A549 (cell line): Measurements from ENCODE around the gene FBRSL1. TPM values are rescaled to one million over a fixed set of nuclear protein-coding genes. Genes with fewer than 3 reads are reported as not detected.

Source experiments
- ATAC-seq, 2 experiments: fragments of 200-7000 bp in 1 of 2; fragments of >200 bp in 1 of 2; cut with Nextera tagmentation in 1 of 2; cut with Tn5 transposase in 1 of 2; 3 replicates each; pipeline versions ENCODE4 v1.8.0 to v1.9.1; 2018 to 2020; ENCODE audit warnings: mild to moderate bottlenecking in 1 of 2, moderate library complexity in 1 of 2
- CTCF ChIA-PET: fragments of 300-600 bp; sonication (Branson Sonifier 250); formaldehyde crosslinking; extraction: SDS; loops from one replicate; lab custom pipeline; 2021; ENCODE audit warnings: antibody characterized with exemption, inconsistent platforms; lab: Yijun Ruan, JAX
- POLR2A ChIA-PET: fragments of 350-600 bp; formaldehyde crosslinking; extraction: SDS; loops from one replicate; lab custom pipeline; 2021; ENCODE audit warnings: antibody characterized with exemption, inconsistent platforms; lab: Yijun Ruan, JAX
- DNase-seq, 2 experiments: peaks; one replicate each; pipeline versions ENCODE4 v3.0.0 to v3.0.0-alpha.2; 2011 to 2016; ENCODE audit warnings: low read depth in 1 of 2, low spot score in 1 of 2
- FAIRE-seq: peaks from 2 replicates; lab custom pipeline; 2011; peaks lifted over from hg19 to GRCh38; lab: Jason Lieb, UNC
- H3K27ac ChIP-seq, 2 experiments: fragments of >200 bp; sonication (Bioruptor Twin); formaldehyde crosslinking; 3 replicates each; pipeline ENCODE4 v1.5.1; 2016 to 2017
- H3K4me1 ChIP-seq: fragments of >200 bp; sonication (Bioruptor Twin); formaldehyde crosslinking; 3 replicates; pipeline ENCODE4 v1.6.1; 2016
- H3K4me2 ChIP-seq: fragments of >200 bp; sonication (Bioruptor Twin); formaldehyde crosslinking; 3 replicates; pipeline ENCODE4 v1.6.1; 2016
- H3K4me3 ChIP-seq: fragments of >200 bp; sonication (Bioruptor Twin); formaldehyde crosslinking; 3 replicates; pipeline ENCODE4 v1.5.1; 2016
- H3K9me3 ChIP-seq: fragments of >200 bp; sonication (Bioruptor Twin); formaldehyde crosslinking; 3 replicates; pipeline ENCODE4 v1.6.1; 2016
- ATOH8 ChIP-seq: fragments of 250-450 bp; sonication (Bioruptor Pico); IDR thresholded peaks from 2 replicates; pipeline ENCODE4 v1.5.0; 2020; ENCODE audit warnings: low read depth, mild to moderate bottlenecking, moderate library complexity
- BHLHE40 ChIP-seq: IDR thresholded peaks from 2 replicates; pipeline ENCODE4 v1.6.1; 2012; ENCODE audit warnings: low read depth, low read length, inconsistent platforms
- CBX2 ChIP-seq: fragments of 200-600 bp; sonication (generic); IDR thresholded peaks from 2 replicates; pipeline ENCODE4 v1.6.1; 2016; ENCODE audit warnings: low read depth, mild to moderate bottlenecking, borderline replicate concordance
- CEBPB ChIP-seq, 2 experiments: fragments of >200 bp in 1 of 2; sonication (Bioruptor Twin) in 1 of 2; formaldehyde crosslinking in 1 of 2; IDR thresholded peaks; 2 replicates each; pipeline ENCODE4 v1.6.1; 2012 to 2016
- CHD4 ChIP-seq: fragments of 200-600 bp; sonication (generic); IDR thresholded peaks from 2 replicates; pipeline ENCODE4 v1.6.1; 2016; ENCODE audit warnings: antibody characterized with exemption, mild to moderate bottlenecking, borderline replicate concordance
- ELK1 ChIP-seq: fragments of 150-350 bp; IDR thresholded peaks from 2 replicates; pipeline ENCODE4 v1.6.1; 2014; ENCODE audit warnings: low read depth, mild to moderate bottlenecking, low read length
- ESRRA ChIP-seq: fragments of 150-350 bp; IDR thresholded peaks from 2 replicates; pipeline ENCODE4 v1.6.1; 2014; ENCODE audit warnings: mild to moderate bottlenecking, low read length, borderline replicate concordance
- GATA3 ChIP-seq: IDR thresholded peaks from 2 replicates; pipeline ENCODE4 v1.6.1; 2012; ENCODE audit warnings: borderline replicate concordance
- HDAC2 ChIP-seq: fragments of 200-600 bp; sonication (generic); IDR thresholded peaks from 2 replicates; pipeline ENCODE4 v1.6.1; 2016
- HMGXB4 ChIP-seq: fragments of 250-450 bp; sonication (Bioruptor Pico); IDR thresholded peaks from 2 replicates; pipeline ENCODE4 v1.5.0; 2021; ENCODE audit warnings: mild to moderate bottlenecking, moderate library complexity, borderline replicate concordance
- HOXA7 ChIP-seq: fragments of 250-450 bp; sonication (Bioruptor Pico); IDR thresholded peaks from 2 replicates; pipeline ENCODE4 v1.5.0; 2020; ENCODE audit warnings: mild to moderate bottlenecking, moderate library complexity
- HOXB13 ChIP-seq: fragments of 250-450 bp; sonication (Bioruptor Pico); IDR thresholded peaks from 2 replicates; pipeline ENCODE4 v1.5.0; 2020; ENCODE audit warnings: low read depth, mild to moderate bottlenecking, moderate library complexity
- HOXB5 ChIP-seq: fragments of 250-450 bp; sonication (Bioruptor Pico); IDR thresholded peaks from 2 replicates; pipeline ENCODE4 v1.5.0; 2020; ENCODE audit warnings: mild to moderate bottlenecking, moderate library complexity
- NR3C1 ChIP-seq: fragments of >200 bp; sonication (Bioruptor Twin); formaldehyde crosslinking; IDR thresholded peaks from 3 replicates; pipeline ENCODE4 v1.6.1; 2017
- POLR2A ChIP-seq: IDR thresholded peaks from 2 replicates; pipeline ENCODE4 v1.6.1; 2012; ENCODE audit warnings: mild to moderate bottlenecking, low read length
- RFX5 ChIP-seq: fragments of 450-650 bp; IDR thresholded peaks from 2 replicates; pipeline ENCODE4 v1.7.1; 2014; ENCODE audit warnings: antibody characterized with exemption, mild to moderate bottlenecking, moderate library complexity
- TP53 ChIP-seq: fragments of 250-450 bp; sonication (Bioruptor Pico); IDR thresholded peaks from 2 replicates; pipeline ENCODE4 v1.5.0; 2021; ENCODE audit warnings: mild to moderate bottlenecking, moderate library complexity
- USF2 ChIP-seq: fragments of 450-650 bp; IDR thresholded peaks from 2 replicates; pipeline ENCODE4 v1.6.1; 2014; ENCODE audit warnings: antibody characterized with exemption
- ZFP36 ChIP-seq: fragments of 450-650 bp; IDR thresholded peaks from 2 replicates; pipeline ENCODE4 v1.6.1; 2014; ENCODE audit warnings: borderline replicate concordance; ENCODE audit not compliant: partially characterized antibody
- ZNF302 ChIP-seq: fragments of 250-450 bp; sonication (Bioruptor Pico); IDR thresholded peaks from 2 replicates; pipeline ENCODE4 v1.9.0; 2021; ENCODE audit warnings: inconsistent platforms, mild to moderate bottlenecking, moderate library complexity
- WGBS: methylation state at CpG from one replicate; pipeline ENCODE4 v1.1.6; 2017; ENCODE audit errors: missing lambda C conversion rate; 5-methylcytosine and 5-hydroxymethylcytosine counted together
- polyA plus RNA-seq, 4 experiments: library from polyadenylated mRNA; depleted of rRNA in 3 of 4; stranded (reverse); fragments of >200 nt; fragmentation: RNase III in 1 of 4; extraction: RNeasy Plus Mini Kit Qiagen cat#74134 plus additional on column Dnase treatment in 1 of 4; gene quantifications; 2 replicates in 3 of 4; 3 replicates in 1 of 4; pipeline ENCODE4 v1.2.3, GENCODE V29; 2011 to 2017

Gene FBRSL1
- polyA plus RNA-seq, 2 of the 4 experiments (the other 2 are of a cell fraction), result 3.0 to 32.8 TPM

GRCh38 chr12:132443091-132443490 lies 46.9 kb upstream of the FBRSL1 start (continued):
- no peak for TF ChIP-seq HOXB13 (CRISPR knock-in tag)
- no peak for TF ChIP-seq TP53
- TF ChIP-seq CBX2, result no peak
- no peak for TF ChIP-seq ATOH8
- TF ChIP-seq HOXB5 (CRISPR knock-in tag), result no peak
- no peak for TF ChIP-seq ZNF302 (CRISPR knock-in tag)

GRCh38 chr12:132444283-132444682 lies 45.7 kb upstream of the FBRSL1 start:
- Histone ChIP-seq H3K27ac (no peak overlapping the region), H3K4me1 (no peaks in the 10 kb centered on the region), H3K4me3 (no peak overlapping the region), H3K9me3 (no peaks in the 10 kb centered on the region), H3K4me2 (no peak overlapping the region)
- FAIRE-seq (no peak), ATAC-seq (no peak), DNase-seq (no peak)
- CTCF ChIA-PET, result no interaction called here
- TF ChIP-seq HOXB5 (CRISPR knock-in tag), result no peak
- TF ChIP-seq GATA3, result no peak
- no peak for TF ChIP-seq RFX5
- TF ChIP-seq ZFP36, result no peak
- TF ChIP-seq NR3C1, result no peak
- no peak for TF ChIP-seq CHD4
- TF ChIP-seq USF2, result no peak
- TF ChIP-seq ESRRA, result no peak
- POLR2A ChIA-PET, result no interaction called here
- WGBS, result 86% methylated on average over 18 of the region's 18 CpGs

GRCh38 chr12:132444957-132445883 lies 44.7 kb upstream of the FBRSL1 start:
- peak; percentile 6 to 41; a peak in 3 of 6 replicates for ATAC-seq
- Histone ChIP-seq H3K4me2 (peak overlapping the region; percentile 85), H3K9me3 (no peaks in the 10 kb centered on the region), H3K4me1 (no peaks in the 10 kb centered on the region), H3K4me3 (peak overlapping the region; percentile 74), H3K27ac (peak overlapping the region; percentile 80 to 88)
- 63% methylated on average over 32 of the region's 37 CpGs for WGBS
- no peak for DNase-seq
- no peak for FAIRE-seq
- ChIA-PET POLR2A (interaction anchor here (0.5 kb wide), 1 partner anchor 116 kb away, joined by 3 read pairs; the partner anchor contains the start of gene GALNT9), CTCF (interaction anchor here (1.8 kb wide), 1 partner anchor 116 kb away, joined by 10 read pairs; no protein-coding TSS in a partner anchor)
- no peak for TF ChIP-seq BHLHE40
- TF ChIP-seq ELK1, result no peak
- no peak for TF ChIP-seq HDAC2
- no peak for TF ChIP-seq POLR2A
- no peak for TF ChIP-seq CEBPB (IDR thresholded peaks at IDR 0.05)
- TF ChIP-seq CBX2, result no peak
- no peak for TF ChIP-seq RFX5
- TF ChIP-seq HOXA7 (CRISPR knock-in tag), result no peak
- no peak for TF ChIP-seq HMGXB4
